ENCODE measurements around the gene RELN.

DNA sequence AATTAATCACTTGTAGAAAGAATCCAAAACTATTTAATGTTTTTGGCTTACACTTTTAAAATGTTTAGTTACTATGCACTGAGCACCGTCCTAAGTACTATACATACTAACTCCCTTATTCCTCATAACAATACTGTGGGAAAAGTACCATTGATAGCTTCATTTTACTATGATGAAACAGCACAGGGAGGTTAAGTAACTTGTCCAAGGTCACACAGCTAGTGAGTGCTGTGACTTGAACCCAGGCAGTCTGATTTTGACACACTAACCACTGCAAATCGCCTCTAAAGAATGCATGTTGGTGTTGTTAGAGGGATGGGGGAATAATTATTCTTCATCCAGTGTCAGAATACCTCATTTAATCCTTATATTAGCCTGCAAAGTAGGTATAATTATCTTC lies 1.9 kb upstream of the RELN start:
- TF ChIP-seq CTCF (IDR thresholded peaks at IDR 0.05 in 8 of 11, conservative IDR thresholded peaks at IDR 0.05 in 3 of 11) (no peak), POLR2A (IDR thresholded peaks at IDR 0.05) (no peak)

All from spleen (tissue), 7 donors.